Stimulated activated CD4-positive, alpha-beta T cell treated with anti-CD3 and anti-CD28 coated beads, Interleukin-2, amount 100 ng/mL, for 48 hours (primary cell): ENCODE results near the gene CEP120.

Source experiments
- DNase-seq, 2 donors: peaks; one replicate each; pipeline ENCODE4 v3.0.0-alpha.2; 2020

CEP120 gene

DNA sequence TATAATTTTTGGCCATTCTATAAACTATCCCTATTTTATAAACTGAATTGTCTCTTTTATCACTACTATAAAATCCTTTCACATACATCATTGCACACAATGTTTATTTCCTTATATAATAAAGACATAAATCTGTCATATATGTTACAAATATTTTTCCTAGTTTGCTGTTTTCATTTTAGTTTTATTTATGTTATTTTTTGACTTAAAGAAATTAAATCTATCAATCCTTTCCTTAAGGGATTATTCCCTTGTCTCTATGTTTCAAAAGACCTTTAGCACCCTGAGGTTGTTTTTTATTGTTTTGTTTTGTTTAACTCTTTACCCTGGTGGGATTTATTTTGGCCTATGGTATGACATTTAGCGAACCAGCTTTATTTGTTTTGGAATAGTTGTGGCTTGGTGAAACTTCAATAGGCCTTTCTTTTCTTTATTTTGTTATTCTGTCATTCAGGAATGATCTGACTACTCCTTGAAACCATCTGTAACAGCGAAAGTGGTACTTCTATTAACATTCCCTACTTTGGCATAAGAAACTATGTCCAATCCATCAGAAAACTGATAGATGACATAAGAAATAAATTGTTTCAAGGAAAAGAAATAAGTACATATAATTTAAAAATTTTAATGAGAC lies 125.9 kb downstream of the CEP120 start:
- no peak for DNase-seq
